Measurements from ENCODE around the gene PCDHGA10.
A peak's percentile ranks its signal among the peaks of the same experiment; 100 is the strongest.

- TF ChIP-seq CTCF (conservative IDR thresholded peaks at IDR 0.05) (peak; percentile 74), ZFX (IDR thresholded peaks at IDR 0.05) (no peak)
Observed at GRCh38 chr5:141382469-141383294, 30.1 kb upstream of the PCDHGA10 start, which contains the start of gene PCDHGA7.
